Hippocampal formation (tissue), 2 donors: ENCODE data around the gene GSG1.
"Not testable (repeated sequence)": the region's sequence is repeated elsewhere in the genome, so short reads cannot be mapped to it uniquely, and the experiment has no call there.

Experiments used
- DNase-seq, 2 donors: peaks; one replicate each; lab custom pipeline; 2025; lab: John Stamatoyannopoulos, UW

Gene GSG1

GRCh38 chr12:13053617-13054016 lies 49.9 kb downstream of the GSG1 start:
- DNase-seq = not testable (repeated sequence)

- no peak for DNase-seq
Measured at GRCh38 chr12:13052421-13052820, 51.0 kb downstream of the GSG1 start.

GRCh38 chr12:13049816-13050215 lies 53.7 kb downstream of the GSG1 start:
- no peak for DNase-seq

GRCh38 chr12:13046964-13047363 lies 56.5 kb downstream of the GSG1 start:
- no peak for DNase-seq

GRCh38 chr12:13045816-13046215 lies 57.7 kb downstream of the GSG1 start:
- no peak for DNase-seq

- DNase-seq = no peak
Measured at GRCh38 chr12:13044906-13045299, 58.6 kb downstream of the GSG1 start.

- DNase-seq = peak; percentile 48 to 71
Measured at GRCh38 chr12:13044002-13044905, 59.2 kb downstream of the GSG1 start, which contains the start of gene FAM234B. TSS of gene FAM234B (plus strand) at chr12:13044381. CDS start at chr12:13044404, 23 bp downstream.

- no peak for DNase-seq
Measured at GRCh38 chr12:13042666-13043230, 60.7 kb downstream of the GSG1 start.

GRCh38 chr12:13041224-13041623 lies 62.2 kb downstream of the GSG1 start:
- no peak for DNase-seq

- no peak for DNase-seq
Measured at GRCh38 chr12:13039328-13039956, 64.0 kb downstream of the GSG1 start.

- DNase-seq = no peak
Measured at GRCh38 chr12:13038491-13039161, 64.8 kb downstream of the GSG1 start.

- DNase-seq = no peak
Measured at GRCh38 chr12:13036881-13037280, 66.6 kb downstream of the GSG1 start.

GRCh38 chr12:13035335-13035734 lies 68.1 kb downstream of the GSG1 start:
- DNase-seq = not testable (repeated sequence)
